ENCODE data around the gene ZNF410.

Gene ZNF410

GRCh38 chr14:73949752-73950734, 63.4 kb downstream of the ZNF410 start, which contains the start of the genes COQ6 and FAM161B:
COQ6 (plus strand) TSS chr14:73950302; CDS start chr14:73950333, 31 bp downstream.
FAM161B (minus strand) TSS chr14:73950094; CDS start chr14:73950026, 68 bp downstream.
- DNase-seq (ENCODE audit: low read depth), result peak; percentile 80

- DNase-seq (ENCODE audit: low read depth), result no peak
Observed at GRCh38 chr14:73953731-73954130, 67.1 kb downstream of the ZNF410 start.

- no peak for DNase-seq (ENCODE audit: low read depth)
Observed at GRCh38 chr14:73955674-73956073, 69.0 kb downstream of the ZNF410 start.

- no peak for DNase-seq (ENCODE audit: low read depth)
Observed at GRCh38 chr14:73958591-73958990, 71.9 kb downstream of the ZNF410 start.

- no peak for DNase-seq (ENCODE audit: low read depth)
Observed at GRCh38 chr14:73961192-73961591, 74.5 kb downstream of the ZNF410 start.

- DNase-seq (ENCODE audit: low read depth), result no peak
Observed at GRCh38 chr14:73965216-73965615, 78.6 kb downstream of the ZNF410 start.

GRCh38 chr14:73968885-73969284, 82.2 kb downstream of the ZNF410 start:
- no peak for DNase-seq (ENCODE audit: low read depth)

- no peak for DNase-seq (ENCODE audit: low read depth)
Observed at GRCh38 chr14:73973497-73973896, 86.8 kb downstream of the ZNF410 start.

- no peak for DNase-seq (ENCODE audit: low read depth)
Observed at GRCh38 chr14:73976125-73976524, 89.5 kb downstream of the ZNF410 start.

GRCh38 chr14:73977896-73978295, 91.2 kb downstream of the ZNF410 start:
- DNase-seq (ENCODE audit: low read depth), result no peak

Measured in stimulated activated CD8-positive, alpha-beta memory T cell treated with anti-CD3 and anti-CD28 coated beads, Interleukin-12 subunit alpha, Interleukin-12 subunit beta, amount 100 ng/mL, for 1 hour (primary cell).